HG03159 (cell line): Measurements from ENCODE around the gene STX1A.

Experiments
- ATAC-seq: cut with Tn5 transposase; IDR thresholded peaks from one replicate; pipeline ENCODE4 v1.9.1; 2021; ENCODE audit warnings: mild to moderate bottlenecking, moderate library complexity; ENCODE audit not compliant: unreplicated experiment

STX1A gene

GRCh38 chr7:73708961-73709549, 10.4 kb downstream of the STX1A start:
- no peak for ATAC-seq

- no peak for ATAC-seq
These were observed 12.3 kb downstream of the STX1A start for GRCh38 chr7:73707045-73707631.

- no peak for ATAC-seq
These were observed 13.1 kb downstream of the STX1A start for GRCh38 chr7:73706126-73707044.

- ATAC-seq, result no peak
These were observed 13.9 kb downstream of the STX1A start for GRCh38 chr7:73705551-73705920.

- no peak for ATAC-seq
These were observed 14.6 kb downstream of the STX1A start for GRCh38 chr7:73704640-73705550.

- ATAC-seq, result no peak
These were observed 15.5 kb downstream of the STX1A start for GRCh38 chr7:73703757-73704639.

GRCh38 chr7:73703225-73703624, 16.2 kb downstream of the STX1A start:
- ATAC-seq, result no peak

GRCh38 chr7:73702665-73703064, 16.8 kb downstream of the STX1A start:
- no peak for ATAC-seq

- ATAC-seq, result no peak
These were observed 17.2 kb downstream of the STX1A start for GRCh38 chr7:73702226-73702625.

GRCh38 chr7:73701357-73701995, 18.0 kb downstream of the STX1A start:
- ATAC-seq, result no peak

GRCh38 chr7:73700581-73701134, 18.8 kb downstream of the STX1A start:
- no peak for ATAC-seq

GRCh38 chr7:73700069-73700423, 19.4 kb downstream of the STX1A start:
- ATAC-seq, result no peak

GRCh38 chr7:73699370-73700068, 19.9 kb downstream of the STX1A start:
- ATAC-seq, result no peak

GRCh38 chr7:73698410-73698809, 21.1 kb downstream of the STX1A start:
- no peak for ATAC-seq

GRCh38 chr7:73696372-73696771, 23.1 kb downstream of the STX1A start:
- no peak for ATAC-seq

GRCh38 chr7:73690646-73691045, 28.8 kb downstream of the STX1A start:
- ATAC-seq, result no peak

- no peak for ATAC-seq
These were observed 31.2 kb downstream of the STX1A start for GRCh38 chr7:73688288-73688687.

- ATAC-seq, result no peak
These were observed 34.2 kb downstream of the STX1A start for GRCh38 chr7:73685311-73685710.
